ENCODE measurements around the gene AHCTF1. TPM values are rescaled to one million over a fixed set of nuclear protein-coding genes. Genes with fewer than 3 reads are reported as not detected.

Gene AHCTF1
- total and polyA plus RNA-seq, 9 of the 15 experiments (the other 6 are each of a cell fraction or from before 2014, with no cell fraction given) = 9.4 to 102 (median 47.6) TPM

DNA sequence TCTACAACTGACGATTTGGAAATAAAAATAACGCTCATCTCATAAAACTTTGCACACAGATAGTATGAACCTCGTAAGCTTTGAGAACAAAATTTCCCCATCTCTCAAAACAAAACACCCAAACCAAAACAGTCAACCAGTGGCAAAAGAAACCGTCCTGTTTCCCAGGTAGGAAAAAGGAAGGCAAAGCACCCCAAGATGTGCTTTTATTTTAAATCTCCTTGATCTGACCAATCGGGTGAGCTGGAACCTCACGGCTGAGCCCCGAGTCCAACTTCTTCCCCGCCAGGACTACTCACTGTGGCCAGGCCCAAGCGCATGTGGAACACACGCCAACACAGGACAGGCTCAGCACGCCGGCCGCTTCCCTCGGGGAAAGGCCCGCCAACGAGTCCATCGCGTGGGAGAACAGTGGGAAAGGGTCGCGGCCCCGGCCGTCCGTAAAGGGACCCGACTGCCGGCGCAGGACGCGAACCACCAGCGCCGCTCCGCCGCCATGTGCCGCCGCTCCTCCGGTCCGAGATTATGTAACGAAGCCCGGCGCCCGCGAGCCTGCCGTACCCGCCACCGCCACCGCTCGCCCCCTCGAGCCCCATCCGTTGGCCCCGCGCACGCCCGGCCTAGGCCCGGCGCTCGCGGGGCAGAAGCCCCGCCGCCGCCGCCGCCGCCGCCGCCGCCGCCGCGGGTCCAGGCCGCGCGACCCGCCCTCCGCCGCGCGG, 759 bp downstream of the AHCTF1 start (continued):
- TF ChIP-seq MYC (IDR thresholded peaks at IDR 0.05; ENCODE audit: low read depth, low read length) = peak; percentile 74; the same call in 1 of the 2 replicates
- peak; percentile 87; the same call in 1 of the 2 replicates for TF ChIP-seq MYC (CRISPR knock-in tag; IDR thresholded peaks at IDR 0.05; ENCODE audit: borderline replicate concordance, low read depth)
- 0 out of 2 replicates have a peak, but pooled peaks have one; percentile 45 for TF ChIP-seq SAFB (IDR thresholded peaks at IDR 0.05; ENCODE audit: borderline replicate concordance, low read depth, low read length)
- no peak for TF ChIP-seq FOSL1 (tag; conservative IDR thresholded peaks at IDR 0.05)
- TF ChIP-seq TAF9B (IDR thresholded peaks at IDR 0.05; ENCODE audit: partially characterized antibody) = no peak
- TF ChIP-seq ZNF316 (IDR thresholded peaks at IDR 0.05) = 0 out of 2 replicates have a peak, but pooled peaks have one; percentile 22
- TF ChIP-seq, protein P1, sequence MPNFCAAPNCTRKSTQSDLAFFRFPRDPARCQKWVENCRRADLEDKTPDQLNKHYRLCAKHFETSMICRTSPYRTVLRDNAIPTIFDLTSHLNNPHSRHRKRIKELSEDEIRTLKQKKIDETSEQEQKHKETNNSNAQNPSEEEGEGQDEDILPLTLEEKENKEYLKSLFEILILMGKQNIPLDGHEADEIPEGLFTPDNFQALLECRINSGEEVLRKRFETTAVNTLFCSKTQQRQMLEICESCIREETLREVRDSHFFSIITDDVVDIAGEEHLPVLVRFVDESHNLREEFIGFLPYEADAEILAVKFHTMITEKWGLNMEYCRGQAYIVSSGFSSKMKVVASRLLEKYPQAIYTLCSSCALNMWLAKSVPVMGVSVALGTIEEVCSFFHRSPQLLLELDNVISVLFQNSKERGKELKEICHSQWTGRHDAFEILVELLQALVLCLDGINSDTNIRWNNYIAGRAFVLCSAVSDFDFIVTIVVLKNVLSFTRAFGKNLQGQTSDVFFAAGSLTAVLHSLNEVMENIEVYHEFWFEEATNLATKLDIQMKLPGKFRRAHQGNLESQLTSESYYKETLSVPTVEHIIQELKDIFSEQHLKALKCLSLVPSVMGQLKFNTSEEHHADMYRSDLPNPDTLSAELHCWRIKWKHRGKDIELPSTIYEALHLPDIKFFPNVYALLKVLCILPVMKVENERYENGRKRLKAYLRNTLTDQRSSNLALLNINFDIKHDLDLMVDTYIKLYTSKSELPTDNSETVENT (CRISPR knock-in tag; IDR thresholded peaks at IDR 0.05) = peak; percentile 63; the same call in 1 of the 2 replicates
- TF ChIP-seq POU5F1 (IDR thresholded peaks at IDR 0.05; ENCODE audit: borderline replicate concordance, low read depth, low read length, partially characterized antibody) = no peak
- TF ChIP-seq HDAC2 (IDR thresholded peaks at IDR 0.05) = peak; percentile 18; the same call in 1 of the 2 replicates
- TF ChIP-seq ZNF57 (CRISPR knock-in tag; IDR thresholded peaks at IDR 0.05) = no peak
- no peak for TF ChIP-seq RBM25 (IDR thresholded peaks at IDR 0.05; ENCODE audit: low read depth, low read length, severe bottlenecking)
- TF ChIP-seq L3MBTL2 (IDR thresholded peaks at IDR 0.05) = peak; percentile 91
- TF ChIP-seq SP1 (CRISPR knock-in tag; IDR thresholded peaks at IDR 0.05) = no peak
- TF ChIP-seq TARDBP (IDR thresholded peaks at IDR 0.05) = 0 out of 2 replicates have a peak, but pooled peaks have one; percentile 19
- peak; percentile 41 for TF ChIP-seq RBFOX2 (IDR thresholded peaks at IDR 0.05; ENCODE audit: low read depth, low read length)
- TF ChIP-seq ZNF507 (tag; conservative IDR thresholded peaks at IDR 0.05) = no peak
- TF ChIP-seq, protein P2, sequence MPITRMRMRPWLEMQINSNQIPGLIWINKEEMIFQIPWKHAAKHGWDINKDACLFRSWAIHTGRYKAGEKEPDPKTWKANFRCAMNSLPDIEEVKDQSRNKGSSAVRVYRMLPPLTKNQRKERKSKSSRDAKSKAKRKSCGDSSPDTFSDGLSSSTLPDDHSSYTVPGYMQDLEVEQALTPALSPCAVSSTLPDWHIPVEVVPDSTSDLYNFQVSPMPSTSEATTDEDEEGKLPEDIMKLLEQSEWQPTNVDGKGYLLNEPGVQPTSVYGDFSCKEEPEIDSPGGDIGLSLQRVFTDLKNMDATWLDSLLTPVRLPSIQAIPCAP (CRISPR knock-in tag; IDR thresholded peaks at IDR 0.05; ENCODE audit: borderline replicate concordance) = no peak

Data from K562 (cell line).